ENCODE results near the gene IRF1. TPM values are rescaled to one million over a fixed set of nuclear protein-coding genes. Genes with fewer than 3 reads are reported as not detected.

IRF1 gene
- total and polyA plus RNA-seq, 2 of the 4 experiments (the other 2 are of a cell fraction): 11.1 to 18.9 TPM

- Histone ChIP-seq H3K4me2 (ENCODE audit: low read depth, low read length) (peak overlapping the region; percentile 73), H3K56ac (ENCODE audit: extremely low read depth, insufficient read depth, low read length) (peak overlapping the region; percentile 74), H4K8ac (ENCODE audit: low read depth in 2 of 2, low read length in 2 of 2) (peak overlapping the region; percentile 84 to 97), H3K9me3 (ENCODE audit: control insufficient read depth, insufficient read depth, low read length) (no peaks in the 10 kb centered on the region), H3K9ac (ENCODE audit: low read depth, low read length) (peak overlapping the region; percentile 33), H2BK120ac (ENCODE audit: low read depth, low read length) (peak overlapping the region; percentile 97), H3K79me1 (ENCODE audit: low read depth in 1 of 2, low read length in 2 of 2) (peaks cover 0 to 20% of the 10 kb centered on the region in 2 experiments; a peak in 1 of 4 replicates), H4K5ac (ENCODE audit: low read depth, low read length) (peak overlapping the region; percentile 87), H3K4me3 (ENCODE audit: insufficient read depth, low read depth, low read length) (peak overlapping the region; percentile 59; the same call in 1 of the 2 replicates), H2AFZ (replicated peaks; ENCODE audit: low read length, poor library complexity) (peak overlapping the region; percentile 87), H3K4ac (ENCODE audit: low read depth, low read length) (peak overlapping the region; percentile 99), H2BK15ac (ENCODE audit: low read depth, low read length) (peak overlapping the region; percentile 99; the same call in 2 of the 3 replicates), H2AK9ac (replicated peaks; ENCODE audit: low read depth, low read length, poor library complexity) (peak overlapping the region; percentile 95), H3K23ac (ENCODE audit: low read depth, low read length) (peak overlapping the region; percentile 97), H3K9me1 (ENCODE audit: insufficient read depth, low read length) (peaks cover 42% of the 10 kb centered on the region), H2BK5ac (ENCODE audit: low read depth, low read length, poor library complexity, severe bottlenecking) (peak overlapping the region; percentile 96), H2BK20ac (ENCODE audit: low read depth, low read length) (peak overlapping the region; percentile 99), H3K36me3 (ENCODE audit: control insufficient read depth, insufficient read depth, low read length) (no peaks in the 10 kb centered on the region), H4K20me1 (ENCODE audit: insufficient read depth, low read length) (no peaks in the 10 kb centered on the region), H3K18ac (ENCODE audit: low read depth, low read length) (peak overlapping the region; percentile 92), H2AK5ac (ENCODE audit: low read depth, low read length) (peak overlapping the region; percentile 99), H4K91ac (ENCODE audit: insufficient read depth, low read depth, low read length) (peak overlapping the region; percentile 98), H3K4me1 (ENCODE audit: control insufficient read depth, insufficient read depth, low read length) (peaks cover 28% of the 10 kb centered on the region), H3K14ac (replicated peaks; ENCODE audit: low read depth, low read length) (peak overlapping the region; percentile 97), H3K27ac (ENCODE audit: insufficient read depth, low read length) (peak overlapping the region; percentile 96), H3K27me3 (ENCODE audit: control insufficient read depth, insufficient read depth, low read length) (no peaks in the 10 kb centered on the region)
- intact Hi-C loops (cut with micrococcal nuclease) (loop anchor here (10.0 kb wide), 1 partner anchor 433 kb away; the partner anchor contains the start of gene IL3), dilution Hi-C loops (cut with HindIII; ENCODE audit: low sequenced_read_pairs, unreplicated experiment) (no loop called here), in situ Hi-C loops (cut with MboI; ENCODE audit: low sequenced_read_pairs) (loop anchor here (25.0 kb wide), 1 partner anchor 410 kb away; no protein-coding TSS in a partner anchor)
- no CpG with 5 or more reads among the region's 6 CpGs for WGBS, 2 experiments (ENCODE audit: extremely low coverage in 2 of 2, insufficient read length in 1 of 2)
- no TSS peak for BruUV-seq (replicated peaks)
- POLR2A ChIA-PET (ENCODE audit: unreplicated experiment): interaction anchor here (0.9 kb wide), 1 partner anchor 9 kb away, joined by 3 read pairs; no protein-coding TSS in a partner anchor
- CTCF ChIA-PET: interaction anchor here (0.8 to 5.2 kb wide), 3 partner anchors 75 to 259 kb away, joined by 4 to 30 read pairs (median 6); no protein-coding TSS in a partner anchor
- DNase-seq: peak; percentile 95
- ATAC-seq (ENCODE audit: low read depth): peak; percentile 38
- peak; percentile 74 for TF ChIP-seq FOS (IDR thresholded peaks at IDR 0.05; ENCODE audit: low read depth, low read length)
- TF ChIP-seq CHD1 (IDR thresholded peaks at IDR 0.05; ENCODE audit: low read depth, low read length): no peak
- TF ChIP-seq RCOR1 (IDR thresholded peaks at IDR 0.05; ENCODE audit: insufficient replicate concordance, low read length): peak; percentile 61
- TF ChIP-seq BHLHE40 (IDR thresholded peaks at IDR 0.05; ENCODE audit: low read depth, low read length): no peak
- TF ChIP-seq USF2 (IDR thresholded peaks at IDR 0.05; ENCODE audit: low read depth, low read length): no peak
- TF ChIP-seq MXI1 (IDR thresholded peaks at IDR 0.05; ENCODE audit: borderline replicate concordance, low read depth, low read length): no peak
- no peak for TF ChIP-seq SMC3 (IDR thresholded peaks at IDR 0.05; ENCODE audit: low read depth, low read length)
- peak; percentile 22; the same call in 1 of the 2 replicates for TF ChIP-seq RAD21 (IDR thresholded peaks at IDR 0.05; ENCODE audit: low read length)
- no peak for TF ChIP-seq ELK1 (IDR thresholded peaks at IDR 0.05; ENCODE audit: borderline replicate concordance, low read depth, low read length)
- TF ChIP-seq POLR2A (IDR thresholded peaks at IDR 0.05; ENCODE audit: low read depth, low read length): peak; percentile 27; the same call in 1 of the 2 replicates
- TF ChIP-seq NFE2L2 (IDR thresholded peaks at IDR 0.05; ENCODE audit: low read depth, low read length): no peak
- no peak for TF ChIP-seq CTCF (conservative IDR thresholded peaks at IDR 0.05; ENCODE audit: low read depth, low read length)
- no peak for TF ChIP-seq MAFK (IDR thresholded peaks at IDR 0.05; ENCODE audit: low read depth, low read length)
- TF ChIP-seq MAZ (IDR thresholded peaks at IDR 0.05; ENCODE audit: borderline replicate concordance, low read depth, low read length): peak; percentile 66; the same call in 1 of the 2 replicates
- TF ChIP-seq RFX5 (IDR thresholded peaks at IDR 0.05; ENCODE audit: low read depth, low read length): no peak
These were observed 7.0 kb upstream of the IRF1 start for GRCh38 chr5:132497488-132497997.
